Suppressor macrophage (primary cell): ENCODE data around the gene SUSD6.
A peak's percentile ranks its signal among the peaks of the same experiment; 100 is the strongest.

ENCODE experiments used
- DNase-seq, 4 experiments: peaks; one replicate each; pipeline ENCODE4 v3.0.0-alpha.2; 2020 to 2022

The SUSD6 gene

DNA sequence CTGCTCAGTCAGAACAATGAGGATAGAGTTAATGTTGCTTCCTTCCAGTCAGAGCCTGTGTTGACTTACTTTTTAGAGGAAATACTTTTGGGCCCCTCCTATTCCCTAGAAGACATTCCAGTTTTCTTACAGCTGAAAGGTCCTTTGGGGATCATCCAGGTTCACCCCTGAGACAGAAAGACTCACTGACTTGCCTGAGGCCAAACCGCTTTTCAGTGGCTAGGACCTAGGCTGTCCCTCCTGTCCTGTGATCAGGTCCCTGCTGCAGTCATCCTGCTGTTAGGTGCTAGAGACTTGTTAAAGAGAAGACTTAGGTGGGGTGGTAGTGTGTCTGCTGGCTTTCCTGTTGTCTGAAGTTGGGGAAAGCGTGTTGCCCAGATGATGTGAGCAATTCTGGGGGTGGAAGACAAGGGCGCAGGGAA, 39.6 kb downstream of the SUSD6 start:
- DNase-seq = no peak

DNA sequence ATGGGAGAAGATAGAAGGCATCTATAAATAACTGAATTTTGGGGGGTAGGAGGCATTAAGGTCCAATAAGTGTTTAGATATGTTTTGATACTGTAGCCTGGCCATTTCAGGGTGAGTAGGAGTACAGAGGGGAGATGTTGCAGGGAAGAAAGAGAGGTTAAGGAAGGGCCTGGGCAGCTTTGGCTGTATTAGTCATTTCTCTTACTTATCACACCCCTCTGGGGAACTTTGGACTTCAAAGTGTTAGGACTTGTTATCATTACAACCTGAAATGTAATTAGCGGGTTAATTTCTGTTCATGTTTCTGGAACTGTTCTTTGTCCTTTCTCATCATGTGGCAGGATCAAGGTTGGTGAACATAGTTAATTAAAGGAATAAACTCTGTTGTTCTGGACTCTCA, 40.3 kb downstream of the SUSD6 start:
- peak in 2 of 4 experiments; percentile 41 to 50 for DNase-seq

GRCh38 chr14:69652942-69653684, 41.7 kb downstream of the SUSD6 start:
- peak; percentile 89 to 98 (median 92) for DNase-seq

- DNase-seq = no peak
Observed at GRCh38 chr14:69654116-69654515, 42.7 kb downstream of the SUSD6 start.

- no peak for DNase-seq
Observed at GRCh38 chr14:69657950-69658355, 46.6 kb downstream of the SUSD6 start.

DNA sequence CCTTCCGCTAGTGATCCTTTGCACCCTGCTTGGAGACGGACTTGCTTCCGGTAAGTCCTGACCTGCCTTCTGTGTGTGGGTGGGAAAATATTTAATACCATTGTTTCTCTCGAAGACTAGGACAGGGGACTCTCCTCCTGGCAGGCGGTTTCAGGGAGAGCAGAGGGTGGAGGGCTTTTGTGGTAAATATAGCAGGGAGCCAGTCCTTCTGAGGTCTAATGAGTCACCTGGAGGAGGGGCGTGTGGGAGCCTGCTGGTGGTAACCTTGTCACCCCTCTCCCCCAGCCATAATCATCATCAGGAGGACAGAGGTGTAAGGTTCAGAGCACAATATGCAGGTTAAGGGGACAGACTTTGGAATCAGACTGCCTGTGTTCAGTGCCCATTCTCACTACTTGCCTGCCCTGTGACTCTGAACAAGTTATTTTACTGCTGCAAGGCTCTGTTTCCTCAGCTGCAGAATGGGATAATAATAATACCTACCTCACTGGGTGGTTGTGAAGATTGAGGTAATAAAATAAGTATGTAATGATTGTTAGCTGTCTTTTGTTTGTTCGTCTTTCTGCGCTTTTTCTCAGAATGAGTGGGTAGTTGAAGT, 47.4 kb downstream of the SUSD6 start:
- no peak for DNase-seq

DNA sequence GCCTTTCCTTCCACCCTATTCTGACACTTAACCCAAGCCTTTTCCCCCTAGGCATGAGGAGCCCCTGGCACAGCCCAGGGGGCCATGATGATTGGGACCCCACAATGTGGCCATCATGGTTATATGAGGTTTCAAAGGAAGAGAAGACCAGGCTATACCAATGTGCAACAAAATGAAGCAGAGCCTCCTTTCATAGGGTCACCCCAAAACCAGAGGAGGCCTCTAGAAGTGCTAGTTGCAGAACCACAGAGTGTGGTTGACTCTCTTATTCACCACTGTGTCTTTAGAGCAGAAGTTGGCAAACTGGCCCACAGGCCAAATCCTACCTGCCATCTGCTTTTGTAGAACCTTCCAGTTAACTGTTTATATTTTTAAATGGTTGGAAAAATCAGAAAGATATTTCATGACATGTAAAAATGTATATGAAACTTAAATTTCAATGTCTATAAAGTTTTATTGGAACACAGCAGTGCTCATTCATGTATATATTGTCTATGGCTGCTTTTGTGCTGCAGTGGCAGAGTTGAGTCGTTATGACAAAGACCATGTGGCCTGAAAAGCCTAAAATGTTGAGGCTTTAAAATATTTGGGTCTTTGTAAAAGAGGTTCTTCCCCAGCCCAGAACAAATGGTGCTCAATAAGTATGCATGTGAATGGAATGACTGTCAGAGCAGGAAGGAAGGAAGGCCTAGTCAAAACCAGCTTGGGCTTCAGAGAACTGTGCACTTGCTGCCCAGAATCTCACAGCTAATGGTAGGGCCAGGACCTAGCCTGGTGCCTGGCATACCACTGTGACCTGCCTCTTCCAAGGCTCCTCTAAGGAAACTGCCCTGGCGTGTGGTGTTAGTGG, 49.2 kb downstream of the SUSD6 start:
- DNase-seq = no peak

DNA sequence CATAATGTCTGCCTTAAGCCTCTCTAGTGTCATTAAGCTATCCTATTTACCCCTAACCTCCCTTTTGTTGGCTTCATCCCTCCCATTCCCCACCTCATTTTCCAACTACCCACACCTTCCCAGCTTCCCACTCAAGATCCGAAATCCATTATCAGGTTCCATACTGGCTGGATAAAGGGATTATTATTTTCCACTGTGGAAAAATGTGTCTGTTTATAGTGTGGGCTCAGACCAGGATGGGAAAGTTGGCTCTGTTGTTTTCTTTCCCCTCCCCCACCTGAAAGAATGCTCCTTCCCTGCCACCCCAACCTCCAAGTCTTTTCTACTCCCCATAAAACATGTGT, 49.8 kb downstream of the SUSD6 start:
- DNase-seq = no peak

GRCh38 chr14:69662636-69663299, 51.4 kb downstream of the SUSD6 start:
- DNase-seq = no peak

- DNase-seq = no peak
Observed at GRCh38 chr14:69663300-69663643, 51.9 kb downstream of the SUSD6 start.

DNA sequence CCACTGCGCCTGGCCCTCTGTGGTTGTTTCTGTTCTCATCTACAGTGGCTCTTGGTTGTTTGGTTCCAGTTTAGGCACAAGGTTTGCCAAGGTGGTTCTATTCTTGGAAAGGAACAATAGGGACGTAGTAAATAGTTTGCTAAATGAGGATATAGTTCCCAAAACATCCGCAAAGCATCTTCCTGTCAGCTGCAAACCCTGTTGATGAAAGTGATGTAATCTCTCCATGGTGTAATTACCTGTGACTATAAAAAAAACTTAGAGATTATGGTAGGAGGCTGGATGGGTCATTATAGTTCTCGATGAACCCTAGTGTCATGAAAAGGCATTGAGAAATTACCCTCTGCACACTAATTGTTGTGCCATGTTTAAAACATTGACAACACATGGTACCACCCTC, 52.9 kb downstream of the SUSD6 start:
- peak in 2 of 4 experiments; percentile 33 to 67 for DNase-seq

DNA sequence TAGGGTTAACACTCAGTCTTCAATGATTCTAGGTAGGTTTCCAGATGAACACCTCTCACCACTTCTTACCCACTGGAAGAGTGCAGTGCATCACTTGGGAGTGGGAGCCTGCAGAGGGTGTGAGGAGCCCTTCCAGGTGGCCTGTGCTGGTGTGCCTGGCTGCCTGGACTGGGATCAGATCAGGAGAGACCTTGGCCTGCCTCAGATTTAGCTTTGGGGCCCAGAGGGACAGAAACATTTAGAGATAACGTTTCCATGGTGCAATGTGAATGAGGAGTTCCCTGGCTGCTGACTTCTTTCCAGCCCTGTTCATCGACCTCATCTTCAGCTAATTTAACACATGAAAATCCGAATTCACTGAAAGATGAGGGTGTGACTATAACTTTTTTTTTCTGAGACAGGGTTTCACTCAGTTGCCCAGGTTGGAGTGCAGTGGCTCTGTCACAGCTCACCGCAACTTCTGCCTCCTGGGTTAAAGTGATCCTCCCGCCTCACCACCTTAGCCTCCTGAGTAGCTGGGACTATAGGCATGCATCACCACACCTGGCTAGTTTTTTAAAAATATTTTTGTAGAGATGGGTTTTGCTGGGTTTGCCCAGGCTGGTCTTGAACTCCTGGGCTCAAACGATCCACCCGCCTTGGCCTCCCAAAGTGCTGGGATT, 53.6 kb downstream of the SUSD6 start:
- no peak for DNase-seq

- DNase-seq = no peak
Observed at GRCh38 chr14:69665631-69666030, 54.2 kb downstream of the SUSD6 start.

DNA sequence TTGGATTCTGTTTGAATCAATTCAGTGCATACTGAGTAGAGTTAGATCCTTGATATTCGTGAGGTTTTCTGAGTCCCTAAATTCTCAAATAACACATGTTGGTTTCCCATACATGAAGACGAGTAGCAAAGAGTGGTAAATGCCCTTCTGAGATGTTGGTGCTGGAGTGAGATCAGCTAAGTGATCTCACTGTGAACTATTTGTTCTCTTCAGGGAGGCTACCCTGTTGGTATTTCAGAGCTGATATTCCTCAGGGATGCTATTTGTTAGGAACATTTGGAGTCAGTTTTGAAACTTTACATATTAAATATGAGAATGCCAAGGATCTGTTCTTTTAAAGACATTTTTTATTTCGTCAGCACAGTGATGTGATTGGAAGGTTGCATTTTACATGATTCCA, 54.7 kb downstream of the SUSD6 start:
- DNase-seq = no peak

- peak in 1 of 4 experiments; percentile 17 for DNase-seq
Observed at GRCh38 chr14:69666690-69667211, 55.4 kb downstream of the SUSD6 start.

GRCh38 chr14:69667938-69668335, 56.5 kb downstream of the SUSD6 start:
- DNase-seq = peak; percentile 43 to 72 (median 69)

- DNase-seq = no peak
Observed at GRCh38 chr14:69669375-69669774, 58.0 kb downstream of the SUSD6 start.

DNA sequence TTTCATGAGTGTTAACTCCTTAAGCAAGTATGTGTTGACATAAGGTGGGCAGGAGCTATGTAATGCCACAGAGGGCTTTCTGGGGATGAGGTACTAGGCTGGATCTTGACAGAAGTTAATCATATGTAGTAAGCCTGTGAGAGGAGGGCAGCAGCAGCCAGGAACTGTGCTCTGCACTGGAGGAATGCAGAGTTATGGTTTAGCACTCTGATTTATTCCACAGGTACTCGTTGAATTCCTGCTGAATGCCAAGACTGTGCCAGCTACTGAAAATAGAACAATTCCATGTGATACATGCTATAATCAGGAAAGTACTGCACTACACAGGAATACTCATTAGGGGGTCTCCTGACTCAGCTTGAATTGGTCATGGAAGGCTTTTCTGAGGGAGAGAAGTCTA, 58.7 kb downstream of the SUSD6 start:
- no peak for DNase-seq

DNA sequence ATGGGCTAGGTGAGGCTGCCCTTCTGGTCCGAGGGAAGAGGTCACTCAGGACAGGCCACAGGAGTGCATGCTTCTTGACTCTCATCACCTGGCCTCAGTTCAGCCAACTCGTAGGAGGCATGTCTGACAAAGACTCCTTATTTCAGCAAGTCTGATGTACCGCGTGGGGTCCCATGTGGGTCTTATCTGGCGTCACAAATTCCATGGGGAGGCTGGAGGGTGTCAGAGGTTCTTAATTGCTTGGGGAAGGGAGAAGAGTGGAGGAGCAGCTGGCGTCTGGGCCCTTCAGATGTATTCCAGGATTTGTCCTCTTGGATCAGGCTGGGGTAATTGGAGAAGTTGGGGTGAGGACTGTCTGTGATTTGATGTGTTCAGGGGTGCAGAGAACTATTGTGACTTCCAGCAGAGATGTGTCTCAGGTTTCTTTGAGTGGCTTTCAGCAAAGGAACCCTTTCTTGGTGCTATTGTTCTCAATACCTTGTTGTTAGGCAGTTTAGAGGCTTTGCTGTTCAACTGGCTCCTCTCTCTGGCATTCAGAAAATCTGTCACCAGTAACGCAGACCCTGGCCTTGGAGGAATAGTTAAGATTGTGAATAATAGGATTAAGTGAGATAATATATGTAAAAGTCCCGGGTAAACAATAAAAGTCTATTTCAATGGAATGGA, 60.1 kb downstream of the SUSD6 start:
- DNase-seq = no peak

DNA sequence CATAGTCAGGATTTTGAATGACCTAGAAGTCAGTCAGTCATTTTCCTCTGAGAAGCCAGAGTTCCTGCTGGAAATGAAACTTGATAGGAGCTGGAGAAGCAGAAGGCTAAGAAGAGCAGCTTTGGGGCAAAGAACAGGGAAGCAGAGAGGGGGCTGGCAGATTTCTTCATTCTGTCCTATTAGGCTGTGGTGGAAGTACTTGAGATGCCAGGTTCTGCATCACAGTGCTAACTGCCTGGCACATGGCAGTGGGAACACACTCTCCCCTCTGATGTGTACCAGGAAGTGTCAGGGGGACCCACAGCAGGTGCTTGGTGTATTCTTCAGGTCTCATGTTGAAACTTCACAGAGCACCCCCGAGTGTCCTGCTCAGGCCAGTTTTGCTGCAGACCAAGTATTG, 61.0 kb downstream of the SUSD6 start:
- peak; percentile 59 to 73 (median 64) for DNase-seq

GRCh38 chr14:69673104-69673503, 61.7 kb downstream of the SUSD6 start:
- DNase-seq = peak in 3 of 4 experiments; percentile 34 to 62 (median 42)
